Panc1 (cell line): ENCODE results near the gene EMC6.

Experiments used
- POLR2AphosphoS5 ChIP-seq: IDR thresholded peaks from 2 replicates; pipeline ENCODE4 v1.6.1; 2012; ENCODE audit warnings: mild to moderate bottlenecking, low read depth, low read length, moderate library complexity
- TCF7L2 ChIP-seq: IDR thresholded peaks from 2 replicates; pipeline ENCODE4 v1.6.1; 2011; ENCODE audit warnings: mild to moderate bottlenecking, low read depth, low read length, inconsistent platforms
- TF ChIP-seq, protein P1 (sequence below): fragments of 450-650 bp; IDR thresholded peaks from 2 replicates; pipeline ENCODE4 v1.5.1; 2017; ENCODE audit warnings: mild to moderate bottlenecking

DNA sequence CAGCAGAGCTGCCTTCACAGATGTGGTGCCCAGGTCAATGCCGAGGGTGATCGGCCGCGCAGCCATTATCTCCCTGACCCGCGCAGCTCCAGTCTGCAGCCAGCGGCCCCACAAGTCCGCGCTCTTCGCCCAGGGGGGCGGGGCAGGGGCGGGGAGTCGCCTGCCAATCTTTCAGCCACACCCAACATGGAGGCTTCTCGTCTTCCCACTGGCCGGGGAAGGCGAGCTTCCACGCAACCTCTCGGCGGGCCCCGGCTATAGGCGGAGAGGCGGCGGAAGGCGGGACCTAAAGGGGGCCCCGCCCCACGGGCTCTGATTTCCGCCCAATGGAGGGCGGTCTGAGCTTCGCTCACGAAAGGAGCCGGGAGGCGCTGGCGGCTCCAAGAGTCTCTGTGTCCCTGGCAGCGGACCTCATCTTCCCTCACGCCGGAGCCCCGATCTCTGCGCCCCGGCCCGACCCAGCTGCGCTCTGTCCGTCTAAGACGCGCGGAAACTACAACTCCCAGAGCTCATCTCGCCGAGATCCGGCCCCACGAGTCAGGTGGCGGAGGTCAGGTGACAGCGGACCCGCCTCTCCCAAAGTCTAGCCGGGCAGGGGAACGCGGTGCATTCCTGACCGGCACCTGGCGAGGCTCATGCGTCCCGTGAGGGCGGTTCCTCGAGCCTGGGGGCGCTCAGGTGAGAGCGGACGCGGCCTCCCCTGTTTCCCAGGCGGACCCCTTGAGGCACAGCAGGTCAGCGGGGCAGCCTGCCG lies 32.3 kb upstream of the EMC6 start, which contains the start of the genes CTNS and SHPK:
- TF ChIP-seq, protein P1, sequence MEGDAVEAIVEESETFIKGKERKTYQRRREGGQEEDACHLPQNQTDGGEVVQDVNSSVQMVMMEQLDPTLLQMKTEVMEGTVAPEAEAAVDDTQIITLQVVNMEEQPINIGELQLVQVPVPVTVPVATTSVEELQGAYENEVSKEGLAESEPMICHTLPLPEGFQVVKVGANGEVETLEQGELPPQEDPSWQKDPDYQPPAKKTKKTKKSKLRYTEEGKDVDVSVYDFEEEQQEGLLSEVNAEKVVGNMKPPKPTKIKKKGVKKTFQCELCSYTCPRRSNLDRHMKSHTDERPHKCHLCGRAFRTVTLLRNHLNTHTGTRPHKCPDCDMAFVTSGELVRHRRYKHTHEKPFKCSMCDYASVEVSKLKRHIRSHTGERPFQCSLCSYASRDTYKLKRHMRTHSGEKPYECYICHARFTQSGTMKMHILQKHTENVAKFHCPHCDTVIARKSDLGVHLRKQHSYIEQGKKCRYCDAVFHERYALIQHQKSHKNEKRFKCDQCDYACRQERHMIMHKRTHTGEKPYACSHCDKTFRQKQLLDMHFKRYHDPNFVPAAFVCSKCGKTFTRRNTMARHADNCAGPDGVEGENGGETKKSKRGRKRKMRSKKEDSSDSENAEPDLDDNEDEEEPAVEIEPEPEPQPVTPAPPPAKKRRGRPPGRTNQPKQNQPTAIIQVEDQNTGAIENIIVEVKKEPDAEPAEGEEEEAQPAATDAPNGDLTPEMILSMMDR, result no peak
- TF ChIP-seq POLR2AphosphoS5 (peak; percentile 55; the same call in 1 of the 2 replicates), TCF7L2 (no peak)
